AG10803 (cell line): Measurements from ENCODE around the gene AURKAIP1.
"Not testable (repeated sequence)": the region's sequence is repeated elsewhere in the genome, so short reads cannot be mapped to it uniquely, and the experiment has no call there.

Source experiments
- DNase-seq: peaks from one replicate; pipeline ENCODE4 v3.0.0; 2010; ENCODE audit warnings: low read depth
- H3K4me3 ChIP-seq: 2 replicates; pipeline ENCODE4 v1.5.1; 2011; ENCODE audit warnings: mild to moderate bottlenecking, low read length, control low read depth
- CTCF ChIP-seq: conservative IDR thresholded peaks from 2 replicates; pipeline ENCODE4 v1.5.1; 2011; ENCODE audit warnings: mild to moderate bottlenecking, low read length, control low read depth, inconsistent platforms

The AURKAIP1 gene

GRCh38 chr1:1420654-1421141 is 45.7 kb upstream of the AURKAIP1 start:
- H3K4me3 ChIP-seq, result no peak overlapping the region
- DNase-seq, result no peak
- TF ChIP-seq CTCF, result no peak

GRCh38 chr1:1419813-1420653 is 45.0 kb upstream of the AURKAIP1 start:
- no peak for DNase-seq
- H3K4me3 ChIP-seq, result no peak overlapping the region
- TF ChIP-seq CTCF, result no peak

- no peak overlapping the region for H3K4me3 ChIP-seq
- no peak for DNase-seq
- TF ChIP-seq CTCF, result no peak
Observed at GRCh38 chr1:1419363-1419812, 44.4 kb upstream of the AURKAIP1 start.

- no peak for TF ChIP-seq CTCF
- H3K4me3 ChIP-seq, result no peak overlapping the region
- no peak for DNase-seq
Observed at GRCh38 chr1:1418464-1419362, 43.7 kb upstream of the AURKAIP1 start.

DNA sequence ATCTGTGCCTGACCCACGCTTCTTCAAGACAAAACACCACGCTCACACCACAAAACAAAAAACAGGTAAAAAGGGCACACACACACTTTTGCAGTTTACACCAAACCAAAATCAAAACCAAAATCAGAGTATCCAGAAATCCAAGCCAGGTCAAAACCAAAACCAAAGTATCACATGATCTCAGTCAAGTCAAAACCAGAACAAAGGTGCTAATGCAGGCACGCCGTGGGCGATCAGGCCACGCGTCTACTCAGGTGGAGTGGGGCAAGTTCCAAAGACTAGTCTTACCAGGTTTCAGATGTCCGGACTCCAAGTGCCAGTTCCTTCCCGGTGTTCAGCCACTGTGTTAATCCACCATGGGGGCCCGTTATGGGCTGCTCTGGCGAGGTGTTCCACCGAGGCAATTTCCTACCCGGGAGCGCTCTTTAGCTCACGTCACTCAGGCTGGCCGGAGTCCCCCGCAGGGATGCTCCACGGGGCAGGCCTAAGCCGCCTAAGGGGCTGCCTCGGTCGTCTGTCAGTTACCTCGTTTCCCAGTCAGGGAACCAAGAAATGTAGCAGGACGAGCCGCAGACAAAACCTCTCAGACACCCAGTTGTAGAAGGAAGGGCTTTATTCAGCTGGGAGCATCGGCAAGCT is 42.9 kb upstream of the AURKAIP1 start:
- DNase-seq, H3K4me3 ChIP-seq: not testable (repeated sequence)

GRCh38 chr1:1417396-1417795 is 42.4 kb upstream of the AURKAIP1 start:
- H3K4me3 ChIP-seq, DNase-seq: not testable (repeated sequence)

- H3K4me3 ChIP-seq, result no peak overlapping the region
- TF ChIP-seq CTCF, result no peak
- no peak for DNase-seq
Observed at GRCh38 chr1:1415751-1416150, 40.7 kb upstream of the AURKAIP1 start.

DNA sequence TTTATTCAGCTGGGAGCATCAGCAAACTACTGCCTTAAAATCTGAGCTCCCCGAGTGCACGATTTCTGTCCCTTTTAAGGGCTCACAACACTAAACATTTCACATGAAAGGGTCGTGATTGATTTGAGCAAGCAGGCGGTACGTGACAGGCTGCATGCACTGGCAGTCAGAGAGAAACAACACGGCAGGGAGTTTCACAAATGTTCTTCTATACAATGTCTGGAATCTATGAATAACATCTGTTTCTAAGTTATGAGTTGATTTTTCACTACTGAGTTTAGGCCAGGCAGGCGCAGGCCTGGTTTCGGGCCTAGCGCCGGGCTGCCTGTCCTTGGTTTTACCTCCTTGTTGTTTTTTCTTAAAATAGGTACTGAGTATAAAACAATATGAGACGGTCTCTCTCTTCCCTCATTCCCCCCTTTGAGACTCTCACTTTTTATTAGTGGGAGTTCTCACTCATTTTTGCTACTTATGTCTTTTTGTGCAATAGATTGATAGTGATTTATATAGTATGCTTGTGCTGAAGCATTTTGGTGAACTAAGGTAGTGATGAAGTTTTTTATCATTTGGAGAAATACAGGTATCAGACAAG is 37.4 kb upstream of the AURKAIP1 start:
- not testable (repeated sequence) for DNase-seq, H3K4me3 ChIP-seq
